Neural crest cell (in vitro differentiated cells): ENCODE data around the gene NFYB. TPM values are rescaled to one million over a fixed set of nuclear protein-coding genes. Genes with fewer than 3 reads are reported as not detected.

ENCODE experiments used
- DNase-seq: peaks from one replicate; pipeline ENCODE4 v3.0.0; 2021; ENCODE audit warnings: low read depth, mixed read lengths, low spot score
- H3K27ac Mint-ChIP-seq: one replicate; pipeline ENCODE4 v1.8.0; 2021; ENCODE audit warnings: mild to moderate bottlenecking, mixed read lengths; ENCODE audit not compliant: unreplicated experiment
- H3K27me3 Mint-ChIP-seq: 2 replicates; pipeline ENCODE4 v1.8.0; 2021; ENCODE audit warnings: low read depth, mild to moderate bottlenecking, mixed read lengths
- H3K36me3 Mint-ChIP-seq: 2 replicates; pipeline ENCODE4 v1.8.0; 2021; ENCODE audit warnings: low read depth, mild to moderate bottlenecking, mixed read lengths
- H3K4me1 Mint-ChIP-seq: 2 replicates; pipeline ENCODE4 v1.8.0; 2021; ENCODE audit warnings: mixed read lengths
- H3K4me3 Mint-ChIP-seq: one replicate; pipeline ENCODE4 v1.8.0; 2021; ENCODE audit warnings: mild to moderate bottlenecking, mixed read lengths
- H3K9me3 Mint-ChIP-seq: 2 replicates; pipeline ENCODE4 v1.8.0; 2021; ENCODE audit warnings: mixed read lengths
- CTCF ChIP-seq: fragments of 200-600 bp; sonication (generic); conservative IDR thresholded peaks from 2 replicates; pipeline ENCODE4 v1.5.0; 2021; ENCODE audit warnings: antibody characterized with exemption, mild to moderate bottlenecking
- total RNA-seq: library from RNA; stranded (reverse); gene quantifications from 2 replicates; pipeline ENCODE4 v1.2.1, GENCODE V29; 2021

Gene NFYB
- total RNA-seq, 1 donor from 2014 or later: 45.6 TPM

DNA sequence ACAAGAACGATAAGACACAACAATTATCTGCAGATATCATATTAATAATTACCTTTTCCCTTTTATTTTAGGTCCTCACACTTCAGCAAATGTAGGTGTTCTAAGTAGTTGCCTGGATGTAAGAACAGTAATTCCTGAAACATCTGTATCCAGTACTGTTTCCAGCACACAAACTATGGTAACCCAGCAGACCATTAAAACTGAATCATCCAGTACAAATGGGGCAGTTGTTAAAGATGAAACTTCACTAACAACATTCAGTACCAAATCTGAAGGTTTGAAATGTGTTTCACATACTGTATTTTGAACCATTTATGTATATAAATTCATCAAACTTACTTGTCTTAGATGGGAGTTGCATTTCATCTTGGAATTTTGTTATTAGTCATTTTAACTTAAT is 42.7 kb downstream of the NFYB start:
- no peak overlapping the region for H3K27ac Mint-ChIP-seq
- no peaks in the 10 kb centered on the region for H3K9me3 Mint-ChIP-seq
- no peaks in the 10 kb centered on the region for H3K27me3 Mint-ChIP-seq
- TF ChIP-seq CTCF: no peak
- H3K4me1 Mint-ChIP-seq: peaks cover 8% of the 10 kb centered on the region
- peaks cover 4% of the 10 kb centered on the region for H3K36me3 Mint-ChIP-seq
- no peak overlapping the region for H3K4me3 Mint-ChIP-seq
- no peak for DNase-seq

- Mint-ChIP-seq H3K27me3 (no peaks in the 10 kb centered on the region), H3K9me3 (no peaks in the 10 kb centered on the region)
- TF ChIP-seq CTCF: no peak
Observed at GRCh38 chr12:104094284-104094683, 43.7 kb downstream of the NFYB start.

GRCh38 chr12:104091136-104091535 is 46.9 kb downstream of the NFYB start:
- H3K27me3 Mint-ChIP-seq: no peaks in the 10 kb centered on the region
- DNase-seq: no peak
- H3K36me3 Mint-ChIP-seq: peaks cover 8% of the 10 kb centered on the region
- peaks cover 8% of the 10 kb centered on the region for H3K4me1 Mint-ChIP-seq
- no peak overlapping the region for H3K27ac Mint-ChIP-seq
- no peak overlapping the region for H3K4me3 Mint-ChIP-seq
- TF ChIP-seq CTCF: no peak
- H3K9me3 Mint-ChIP-seq: no peaks in the 10 kb centered on the region

More at GRCh38 chr12:104094284-104094683, 43.7 kb downstream of the NFYB start:
- no peak overlapping the region for H3K4me3 Mint-ChIP-seq
- no peak overlapping the region for H3K27ac Mint-ChIP-seq
- peaks cover 9% of the 10 kb centered on the region for H3K36me3 Mint-ChIP-seq
- DNase-seq: no peak
- peaks cover 8% of the 10 kb centered on the region for H3K4me1 Mint-ChIP-seq

GRCh38 chr12:104090685-104091084 is 47.3 kb downstream of the NFYB start:
- H3K27me3 Mint-ChIP-seq: no peaks in the 10 kb centered on the region
- DNase-seq: no peak
- TF ChIP-seq CTCF: no peak
- peaks cover 8% of the 10 kb centered on the region for H3K4me1 Mint-ChIP-seq
- peaks cover 8% of the 10 kb centered on the region for H3K36me3 Mint-ChIP-seq
- H3K9me3 Mint-ChIP-seq: no peaks in the 10 kb centered on the region
- H3K4me3 Mint-ChIP-seq: no peak overlapping the region
- H3K27ac Mint-ChIP-seq: no peak overlapping the region

- Mint-ChIP-seq H3K27me3 (no peaks in the 10 kb centered on the region), H3K27ac (peak overlapping the region; percentile 30), H3K4me1 (no peaks in the 10 kb centered on the region), H3K4me3 (no peak overlapping the region), H3K36me3 (peaks cover 4% of the 10 kb centered on the region), H3K9me3 (no peaks in the 10 kb centered on the region)
- no peak for DNase-seq
- no peak for TF ChIP-seq CTCF
Observed at GRCh38 chr12:104083769-104084475, 54.1 kb downstream of the NFYB start.
